Erythroblast (primary cell): ENCODE results near the gene ARL15.
"Not testable (repeated sequence)": the region's sequence is repeated elsewhere in the genome, so short reads cannot be mapped to it uniquely, and the experiment has no call there.

Source experiments
- GATA1 ChIP-seq: IDR thresholded peaks from 2 replicates; pipeline ENCODE4 v1.6.1; 2011; ENCODE audit warnings: low read depth, mild to moderate bottlenecking, control low read depth, low read length, moderate library complexity
- POLR2A ChIP-seq: IDR thresholded peaks from 2 replicates; pipeline ENCODE4 v1.6.1; 2011; ENCODE audit warnings: mild to moderate bottlenecking, low read length

- TF ChIP-seq POLR2A, GATA1: not testable (repeated sequence)
These were observed 266.1 kb downstream of the ARL15 start for GRCh38 chr5:54044276-54044675.
